GM13977 (cell line): ENCODE data around the gene DMXL2.

ENCODE experiments used
- DNase-seq: peaks from one replicate; pipeline ENCODE4 v3.0.0; 2012; ENCODE audit warnings: low spot score
- in situ Hi-C: fragments of 300-500 bp; cut with MboI; formaldehyde crosslinking; loops from one replicate; pipeline ENCODE4 v1.12.0; 2022; ENCODE audit warnings: low sequenced_read_pairs, low pct_unique_long_range_greater_than_20kb, mixed read lengths, inconsistent platforms; ENCODE audit not compliant: unreplicated experiment
- TF ChIP-seq, protein P1 (sequence below): IDR thresholded peaks from 2 replicates; pipeline ENCODE4 v1.5.1; 2012; ENCODE audit warnings: mild to moderate bottlenecking, control low read depth; ENCODE audit not compliant: insufficient read depth; ENCODE audit errors: extremely low read depth, missing control alignments

DMXL2 gene

DNA sequence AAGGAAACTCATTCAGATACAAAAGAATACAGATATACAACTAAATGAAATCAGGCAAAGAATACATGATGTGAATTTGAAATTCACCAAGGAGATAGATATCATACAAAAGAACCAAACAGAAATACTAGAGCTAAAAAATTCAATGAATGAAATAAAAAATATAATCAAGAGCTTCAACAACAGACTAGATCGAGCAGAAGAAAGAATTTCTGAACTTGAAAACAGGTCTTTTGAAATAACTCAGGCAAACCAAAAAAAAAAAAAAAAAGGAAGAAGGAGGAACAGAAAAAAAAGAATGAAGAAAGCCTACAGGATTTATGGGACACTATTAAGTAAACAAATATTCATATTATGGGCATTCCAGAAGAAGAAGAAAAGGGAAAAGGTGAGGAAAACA is 137.8 kb downstream of the DMXL2 start:
- TF ChIP-seq, protein P1, sequence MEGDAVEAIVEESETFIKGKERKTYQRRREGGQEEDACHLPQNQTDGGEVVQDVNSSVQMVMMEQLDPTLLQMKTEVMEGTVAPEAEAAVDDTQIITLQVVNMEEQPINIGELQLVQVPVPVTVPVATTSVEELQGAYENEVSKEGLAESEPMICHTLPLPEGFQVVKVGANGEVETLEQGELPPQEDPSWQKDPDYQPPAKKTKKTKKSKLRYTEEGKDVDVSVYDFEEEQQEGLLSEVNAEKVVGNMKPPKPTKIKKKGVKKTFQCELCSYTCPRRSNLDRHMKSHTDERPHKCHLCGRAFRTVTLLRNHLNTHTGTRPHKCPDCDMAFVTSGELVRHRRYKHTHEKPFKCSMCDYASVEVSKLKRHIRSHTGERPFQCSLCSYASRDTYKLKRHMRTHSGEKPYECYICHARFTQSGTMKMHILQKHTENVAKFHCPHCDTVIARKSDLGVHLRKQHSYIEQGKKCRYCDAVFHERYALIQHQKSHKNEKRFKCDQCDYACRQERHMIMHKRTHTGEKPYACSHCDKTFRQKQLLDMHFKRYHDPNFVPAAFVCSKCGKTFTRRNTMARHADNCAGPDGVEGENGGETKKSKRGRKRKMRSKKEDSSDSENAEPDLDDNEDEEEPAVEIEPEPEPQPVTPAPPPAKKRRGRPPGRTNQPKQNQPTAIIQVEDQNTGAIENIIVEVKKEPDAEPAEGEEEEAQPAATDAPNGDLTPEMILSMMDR, result no peak
- DNase-seq, result no peak
- in situ Hi-C loops, result no loop called here

DNA sequence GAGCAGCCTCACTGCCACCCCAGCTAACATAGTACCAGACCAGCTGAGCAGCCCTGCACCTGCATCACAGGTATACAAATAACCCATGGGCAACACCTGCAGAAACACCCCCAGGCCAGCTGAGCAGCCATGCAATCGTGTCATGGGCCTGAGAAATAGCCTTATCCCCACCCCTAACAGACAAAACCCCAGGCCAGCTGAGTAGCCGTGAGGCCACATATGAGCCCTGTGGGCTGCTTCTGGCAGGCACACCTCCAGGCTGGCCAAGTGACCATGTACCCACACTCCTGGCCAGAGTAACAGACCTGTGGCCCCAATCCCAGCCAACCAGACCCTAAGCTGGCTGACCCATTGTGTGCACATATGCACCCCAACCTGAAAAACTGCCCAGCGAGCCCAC is 138.6 kb downstream of the DMXL2 start:
- no peak for DNase-seq
- TF ChIP-seq, protein P1, result no peak
- in situ Hi-C loops, result no loop called here

DNA sequence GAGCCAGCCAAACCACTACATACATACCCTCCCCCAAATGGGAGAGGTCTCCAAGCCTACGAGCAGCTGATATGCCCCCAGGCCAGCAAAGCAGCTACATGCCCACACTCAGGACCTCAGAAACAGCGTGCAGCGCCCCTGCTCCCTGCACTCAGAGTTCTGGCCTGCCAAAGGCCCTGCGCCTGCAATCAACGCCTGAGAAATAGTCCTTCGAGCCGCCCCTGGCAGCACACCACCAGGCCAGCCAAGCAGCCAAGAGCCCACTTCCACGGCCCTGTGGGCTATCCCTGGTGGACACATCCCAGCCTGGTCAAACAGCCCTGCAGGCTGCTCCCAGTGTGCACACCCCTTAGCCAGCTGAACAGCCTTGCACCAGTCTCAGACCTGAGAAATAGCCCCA is 139.1 kb downstream of the DMXL2 start:
- no peak for DNase-seq
- in situ Hi-C loops, result no loop called here
- TF ChIP-seq, protein P1, result no peak

DNA sequence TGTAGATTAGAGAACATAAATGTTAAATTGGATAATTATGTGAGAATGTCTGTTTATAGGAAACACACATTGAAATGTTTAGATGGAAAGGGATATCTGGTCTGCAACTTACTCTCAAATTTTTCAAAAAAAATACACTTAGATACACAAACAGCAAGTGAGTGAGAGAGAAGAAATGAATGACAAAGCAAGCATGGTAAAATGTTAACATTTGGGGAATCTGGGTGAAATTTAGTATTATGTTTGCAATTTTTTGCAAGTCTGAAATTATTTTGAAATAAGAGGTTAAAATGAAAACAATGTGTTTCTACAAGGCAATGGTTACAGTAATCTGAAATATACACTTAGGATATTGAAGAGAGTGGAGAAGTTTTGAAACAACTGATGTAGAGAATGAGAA is 146.8 kb downstream of the DMXL2 start:
- in situ Hi-C loops, result no loop called here
- TF ChIP-seq, protein P1, result no peak
- no peak for DNase-seq

DNA sequence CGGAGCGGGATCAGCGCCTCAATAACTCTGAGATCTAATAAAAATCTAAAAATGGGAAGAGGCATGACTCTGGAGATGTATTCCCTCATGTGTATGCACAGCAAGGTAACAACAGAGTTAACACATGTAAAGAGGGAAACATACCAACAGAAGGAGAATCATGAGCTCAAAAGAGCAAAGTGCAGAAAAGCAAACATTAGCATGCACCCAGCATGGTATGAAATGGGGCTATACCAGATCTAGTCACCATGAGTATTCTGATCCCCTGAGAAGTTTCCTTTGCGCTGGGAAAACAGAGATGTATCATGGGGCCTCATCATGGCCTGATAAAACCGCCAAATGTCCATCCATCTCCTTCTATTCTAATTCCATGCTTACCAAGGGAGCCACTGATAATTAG is 152.1 kb downstream of the DMXL2 start:
- no peak for DNase-seq
- in situ Hi-C loops, result no loop called here
- TF ChIP-seq, protein P1, result no peak

DNA sequence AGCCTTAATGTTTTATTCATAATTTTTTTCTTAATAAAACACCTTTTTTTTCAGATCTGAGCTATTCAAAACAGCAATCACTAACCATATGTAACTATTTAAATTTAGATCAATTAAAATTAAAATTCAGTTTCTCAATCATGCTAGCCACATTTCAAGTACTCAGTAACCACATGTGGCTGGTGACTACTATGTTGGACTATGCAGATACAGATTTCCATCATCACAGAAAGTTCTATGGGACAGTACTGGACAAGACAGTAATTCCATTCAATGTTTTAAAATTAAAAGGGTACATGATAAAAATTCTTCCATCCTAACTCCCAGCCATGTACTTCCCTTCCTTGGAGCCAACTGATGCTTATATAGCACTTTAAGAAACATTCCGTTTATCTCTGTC is 161.8 kb downstream of the DMXL2 start:
- in situ Hi-C loops, result no loop called here
- TF ChIP-seq, protein P1, result no peak
- DNase-seq, result no peak

DNA sequence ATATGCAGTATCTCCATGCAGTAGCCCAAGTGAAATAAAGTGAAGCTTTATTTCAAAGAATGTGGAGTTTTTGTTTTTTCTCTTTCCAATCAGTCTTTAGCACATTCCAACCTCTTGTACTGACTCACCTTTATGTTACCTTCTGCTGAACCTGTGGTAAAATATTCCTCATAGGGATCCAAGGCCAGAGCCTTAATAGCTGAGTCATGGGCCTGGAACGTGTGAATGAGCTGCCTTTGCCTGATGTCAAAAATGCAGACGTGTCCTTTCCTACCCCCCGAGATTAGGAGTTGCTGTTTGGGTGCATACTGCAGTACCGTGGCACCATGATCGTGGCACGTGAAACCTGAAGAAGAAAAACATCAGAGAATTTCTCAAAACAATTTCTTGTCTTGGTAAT is 172.6 kb downstream of the DMXL2 start:
- TF ChIP-seq, protein P1, result no peak
- in situ Hi-C loops, result no loop called here
- no peak for DNase-seq
